ENCODE measurements around the gene CTLA4.
"Not testable (repeated sequence)": the region's sequence is repeated elsewhere in the genome, so short reads cannot be mapped to it uniquely, and the experiment has no call there.

CTLA4 gene

GRCh38 chr2:203858176-203858575 lies 9.4 kb upstream of the CTLA4 start:
- no peak for DNase-seq

- no peak for DNase-seq
These were observed 8.4 kb upstream of the CTLA4 start for GRCh38 chr2:203859030-203859789.

- no peak for DNase-seq
These were observed 6.4 kb upstream of the CTLA4 start for GRCh38 chr2:203861197-203861596.

GRCh38 chr2:203861607-203862006 lies 6.0 kb upstream of the CTLA4 start:
- no peak for DNase-seq

- DNase-seq = no peak
These were observed 1.9 kb downstream of the CTLA4 start for GRCh38 chr2:203869223-203870042.

GRCh38 chr2:203870481-203870880 lies 2.9 kb downstream of the CTLA4 start:
- no peak for DNase-seq

GRCh38 chr2:203870941-203871340 lies 3.4 kb downstream of the CTLA4 start:
- DNase-seq = no peak

GRCh38 chr2:203871371-203871983 lies 3.9 kb downstream of the CTLA4 start:
- DNase-seq = no peak

GRCh38 chr2:203873461-203873860 lies 5.9 kb downstream of the CTLA4 start:
- no peak for DNase-seq

- DNase-seq = no peak
These were observed 6.5 kb downstream of the CTLA4 start for GRCh38 chr2:203873921-203874631.

- DNase-seq = no peak
These were observed 7.9 kb downstream of the CTLA4 start for GRCh38 chr2:203875471-203875870.

- no peak for DNase-seq
These were observed 8.8 kb downstream of the CTLA4 start for GRCh38 chr2:203876328-203876727.

- no peak for DNase-seq
These were observed 10.5 kb downstream of the CTLA4 start for GRCh38 chr2:203878063-203878462.

- no peak for DNase-seq
These were observed 13.1 kb downstream of the CTLA4 start for GRCh38 chr2:203880557-203881125.

GRCh38 chr2:203881185-203881584 lies 13.6 kb downstream of the CTLA4 start:
- not testable (repeated sequence) for DNase-seq

- DNase-seq = no peak
These were observed 15.0 kb downstream of the CTLA4 start for GRCh38 chr2:203882551-203882950.

GRCh38 chr2:203886661-203887151 lies 19.1 kb downstream of the CTLA4 start:
- no peak for DNase-seq

GRCh38 chr2:203887677-203888076 lies 20.1 kb downstream of the CTLA4 start:
- DNase-seq = no peak

GRCh38 chr2:203889542-203889941 lies 22.0 kb downstream of the CTLA4 start:
- DNase-seq = no peak

GRCh38 chr2:203889944-203890343 lies 22.4 kb downstream of the CTLA4 start:
- DNase-seq = no peak

- DNase-seq = no peak
These were observed 23.2 kb downstream of the CTLA4 start for GRCh38 chr2:203890733-203891132.

- no peak for DNase-seq
These were observed 23.9 kb downstream of the CTLA4 start for GRCh38 chr2:203891474-203891873.

- DNase-seq = no peak
These were observed 24.6 kb downstream of the CTLA4 start for GRCh38 chr2:203892207-203892606.

Data from activated CD8-positive, alpha-beta memory T cell treated with anti-CD3 and anti-CD28 coated beads, Interleukin-2, amount 50 U/mL, for 48 hours (primary cell).